Esophagus squamous epithelium (tissue), 4 donors: ENCODE measurements around the gene PKMYT1.
"Not testable (repeated sequence)": the region's sequence is repeated elsewhere in the genome, so short reads cannot be mapped to it uniquely, and the experiment has no call there.

Experiments used
- CTCF ChIP-seq, 6 experiments: fragments of 450-650 bp in 4 of 6; fragments of 200-600 bp in 2 of 6; sonication (generic) in 2 of 6; IDR thresholded peaks; one replicate each; pipeline ENCODE4 v1.5.1; 2016 to 2019; ENCODE audit warnings: antibody characterized with exemption in 6 of 6, mild to moderate bottlenecking in 4 of 6, moderate library complexity in 4 of 6
- POLR2A ChIP-seq, 4 donors: fragments of 450-650 bp; IDR thresholded peaks; one replicate each; pipeline ENCODE4 v1.6.1; 2017; ENCODE audit warnings: antibody characterized with exemption in 4 of 4, mild to moderate bottlenecking in 4 of 4, moderate library complexity in 3 of 4

- not testable (repeated sequence) for TF ChIP-seq CTCF, POLR2A (IDR thresholded peaks at IDR 0.05)
These were observed 36.5 kb downstream of the PKMYT1 start for GRCh38 chr16:2943716-2944115.
